ENCODE results near the gene USP30.
A peak's percentile ranks its signal among the peaks of the same experiment; 100 is the strongest.

USP30 gene

GRCh38 chr12:109052414-109053323, at the start of gene USP30:
Gene USP30 (plus strand): TSS chr12:109052576. CDS start chr12:109052679, 103 bp downstream.
- Histone ChIP-seq H3K27ac (ENCODE audit: low read length) (no peak within 1 kb of the TSS), H3K9me3 (ENCODE audit: insufficient read depth, low read depth, low read length) (no peaks in the 10 kb centered on the region), H3K36me3 (ENCODE audit: insufficient read depth, low read depth, low read length) (no peaks in the 10 kb centered on the region; the same call in 1 of the 2 replicates), H3K27me3 (ENCODE audit: insufficient read depth, low read length) (no peaks in the 10 kb centered on the region), H3K4me1 (ENCODE audit: insufficient read depth, low read length) (0 out of 2 replicates have a peak, but pooled peaks cover 7% of the 10 kb centered on the region), H3K9ac (ENCODE audit: low read depth, low read length) (peak within 1 kb of the TSS; percentile 79; the same call in 1 of the 2 replicates), H3K4me3 (ENCODE audit: low read length) (peak within 1 kb of the TSS; percentile 94)

GRCh38 chr12:109004017-109004416, 48.4 kb upstream of the USP30 start:
- no peak overlapping the region for H3K4me3 ChIP-seq (ENCODE audit: low read length)
- no peaks in the 10 kb centered on the region for H3K4me1 ChIP-seq (ENCODE audit: insufficient read depth, low read length)
- no peak overlapping the region for H3K27ac ChIP-seq (ENCODE audit: low read length)
- no peaks in the 10 kb centered on the region for H3K9me3 ChIP-seq (ENCODE audit: insufficient read depth, low read depth, low read length)
- no peak overlapping the region for H3K9ac ChIP-seq (ENCODE audit: low read depth, low read length)
- no peaks in the 10 kb centered on the region for H3K27me3 ChIP-seq (ENCODE audit: insufficient read depth, low read length)
- no peaks in the 10 kb centered on the region for H3K36me3 ChIP-seq (ENCODE audit: insufficient read depth, low read depth, low read length)

- H3K27me3 ChIP-seq (ENCODE audit: insufficient read depth, low read length) = no peaks in the 10 kb centered on the region
- H3K4me3 ChIP-seq (ENCODE audit: low read length) = no peak overlapping the region
- no peaks in the 10 kb centered on the region for H3K9me3 ChIP-seq (ENCODE audit: insufficient read depth, low read depth, low read length)
- H3K27ac ChIP-seq (ENCODE audit: low read length) = no peak overlapping the region
- H3K4me1 ChIP-seq (ENCODE audit: insufficient read depth, low read length) = no peaks in the 10 kb centered on the region
- H3K36me3 ChIP-seq (ENCODE audit: insufficient read depth, low read depth, low read length) = no peaks in the 10 kb centered on the region
- no peak overlapping the region for H3K9ac ChIP-seq (ENCODE audit: low read depth, low read length)
Observed at GRCh38 chr12:109009766-109010165, 42.6 kb upstream of the USP30 start.

GRCh38 chr12:109010259-109010658, 42.1 kb upstream of the USP30 start:
- Histone ChIP-seq H3K9me3 (ENCODE audit: insufficient read depth, low read depth, low read length) (no peaks in the 10 kb centered on the region), H3K27me3 (ENCODE audit: insufficient read depth, low read length) (no peaks in the 10 kb centered on the region), H3K27ac (ENCODE audit: low read length) (no peak overlapping the region), H3K9ac (ENCODE audit: low read depth, low read length) (no peak overlapping the region), H3K4me3 (ENCODE audit: low read length) (no peak overlapping the region), H3K4me1 (ENCODE audit: insufficient read depth, low read length) (no peaks in the 10 kb centered on the region), H3K36me3 (ENCODE audit: insufficient read depth, low read depth, low read length) (no peaks in the 10 kb centered on the region)

- Histone ChIP-seq H3K27me3 (ENCODE audit: insufficient read depth, low read length) (no peaks in the 10 kb centered on the region), H3K36me3 (ENCODE audit: insufficient read depth, low read depth, low read length) (no peaks in the 10 kb centered on the region), H3K4me3 (ENCODE audit: low read length) (no peak overlapping the region), H3K27ac (ENCODE audit: low read length) (no peak overlapping the region), H3K9me3 (ENCODE audit: insufficient read depth, low read depth, low read length) (no peaks in the 10 kb centered on the region), H3K9ac (ENCODE audit: low read depth, low read length) (no peak overlapping the region), H3K4me1 (ENCODE audit: insufficient read depth, low read length) (no peaks in the 10 kb centered on the region)
Observed at GRCh38 chr12:109014984-109015765, 37.2 kb upstream of the USP30 start.

GRCh38 chr12:109016016-109016415, 36.4 kb upstream of the USP30 start:
- H3K9me3 ChIP-seq (ENCODE audit: insufficient read depth, low read depth, low read length) = no peaks in the 10 kb centered on the region
- H3K27ac ChIP-seq (ENCODE audit: low read length) = no peak overlapping the region
- no peak overlapping the region for H3K4me3 ChIP-seq (ENCODE audit: low read length)
- no peaks in the 10 kb centered on the region for H3K4me1 ChIP-seq (ENCODE audit: insufficient read depth, low read length)
- no peaks in the 10 kb centered on the region for H3K27me3 ChIP-seq (ENCODE audit: insufficient read depth, low read length)
- no peaks in the 10 kb centered on the region for H3K36me3 ChIP-seq (ENCODE audit: insufficient read depth, low read depth, low read length)
- H3K9ac ChIP-seq (ENCODE audit: low read depth, low read length) = no peak overlapping the region

GRCh38 chr12:109016978-109017377, 35.4 kb upstream of the USP30 start:
- Histone ChIP-seq H3K27ac (ENCODE audit: low read length) (no peak overlapping the region), H3K4me3 (ENCODE audit: low read length) (no peak overlapping the region), H3K9ac (ENCODE audit: low read depth, low read length) (no peak overlapping the region), H3K36me3 (ENCODE audit: insufficient read depth, low read depth, low read length) (no peaks in the 10 kb centered on the region), H3K9me3 (ENCODE audit: insufficient read depth, low read depth, low read length) (no peaks in the 10 kb centered on the region), H3K27me3 (ENCODE audit: insufficient read depth, low read length) (peaks cover 5% of the 10 kb centered on the region; the same call in 1 of the 2 replicates), H3K4me1 (ENCODE audit: insufficient read depth, low read length) (no peaks in the 10 kb centered on the region)

- no peaks in the 10 kb centered on the region for H3K36me3 ChIP-seq (ENCODE audit: insufficient read depth, low read depth, low read length)
- H3K4me1 ChIP-seq (ENCODE audit: insufficient read depth, low read length) = no peaks in the 10 kb centered on the region
- H3K27ac ChIP-seq (ENCODE audit: low read length) = no peak overlapping the region
- H3K27me3 ChIP-seq (ENCODE audit: insufficient read depth, low read length) = peaks cover 5% of the 10 kb centered on the region; the same call in 1 of the 2 replicates
- no peak overlapping the region for H3K4me3 ChIP-seq (ENCODE audit: low read length)
- H3K9ac ChIP-seq (ENCODE audit: low read depth, low read length) = no peak overlapping the region
- H3K9me3 ChIP-seq (ENCODE audit: insufficient read depth, low read depth, low read length) = no peaks in the 10 kb centered on the region
Observed at GRCh38 chr12:109018296-109018695, 34.1 kb upstream of the USP30 start.

GRCh38 chr12:109020146-109020795, 32.1 kb upstream of the USP30 start:
- peaks cover 5% of the 10 kb centered on the region; the same call in 1 of the 2 replicates for H3K27me3 ChIP-seq (ENCODE audit: insufficient read depth, low read length)
- H3K4me1 ChIP-seq (ENCODE audit: insufficient read depth, low read length) = no peaks in the 10 kb centered on the region
- no peaks in the 10 kb centered on the region for H3K36me3 ChIP-seq (ENCODE audit: insufficient read depth, low read depth, low read length)
- no peaks in the 10 kb centered on the region for H3K9me3 ChIP-seq (ENCODE audit: insufficient read depth, low read depth, low read length)
- H3K27ac ChIP-seq (ENCODE audit: low read length) = no peak overlapping the region
- H3K9ac ChIP-seq (ENCODE audit: low read depth, low read length) = no peak overlapping the region
- peak overlapping the region; percentile 56; the same call in 1 of the 2 replicates for H3K4me3 ChIP-seq (ENCODE audit: low read length)

GRCh38 chr12:109020796-109021380, 31.5 kb upstream of the USP30 start, which contains the start of gene SVOP:
Gene SVOP (minus strand): TSS chr12:109021068. CDS start chr12:109020868, 200 bp downstream.
- Histone ChIP-seq H3K27ac (ENCODE audit: low read length) (no peak within 1 kb of the TSS), H3K9me3 (ENCODE audit: insufficient read depth, low read depth, low read length) (no peaks in the 10 kb centered on the region), H3K4me1 (ENCODE audit: insufficient read depth, low read length) (no peaks in the 10 kb centered on the region), H3K27me3 (ENCODE audit: insufficient read depth, low read length) (peaks cover 5% of the 10 kb centered on the region; the same call in 1 of the 2 replicates), H3K4me3 (ENCODE audit: low read length) (peak within 1 kb of the TSS; percentile 56; the same call in 1 of the 2 replicates), H3K9ac (ENCODE audit: low read depth, low read length) (no peak within 1 kb of the TSS), H3K36me3 (ENCODE audit: insufficient read depth, low read depth, low read length) (no peaks in the 10 kb centered on the region)

GRCh38 chr12:109027767-109028166, 24.6 kb upstream of the USP30 start:
- no peaks in the 10 kb centered on the region for H3K27me3 ChIP-seq (ENCODE audit: insufficient read depth, low read length)
- H3K4me1 ChIP-seq (ENCODE audit: insufficient read depth, low read length) = no peaks in the 10 kb centered on the region
- no peaks in the 10 kb centered on the region for H3K36me3 ChIP-seq (ENCODE audit: insufficient read depth, low read depth, low read length)
- H3K27ac ChIP-seq (ENCODE audit: low read length) = no peak overlapping the region
- no peak overlapping the region for H3K4me3 ChIP-seq (ENCODE audit: low read length)
- H3K9ac ChIP-seq (ENCODE audit: low read depth, low read length) = no peak overlapping the region
- no peaks in the 10 kb centered on the region for H3K9me3 ChIP-seq (ENCODE audit: insufficient read depth, low read depth, low read length)

Data from iPS-20b (cell line).